Nephron (organoid): Measurements from ENCODE around the gene CARD18.
"Not testable (repeated sequence)": the region's sequence is repeated elsewhere in the genome, so short reads cannot be mapped to it uniquely, and the experiment has no call there.

Experiments used
- H3K27ac Mint-ChIP-seq, 3 experiments: 2 replicates each; pipeline ENCODE4 v1.8.0; 2020; ENCODE audit warnings: mixed read lengths in 3 of 3, mild to moderate bottlenecking in 2 of 3, moderate library complexity in 1 of 3
- H3K27me3 Mint-ChIP-seq: 2 replicates; pipeline ENCODE4 v1.8.0; 2021; ENCODE audit warnings: low read depth, mild to moderate bottlenecking, moderate library complexity, mixed read lengths
- H3K36me3 Mint-ChIP-seq: 2 replicates; pipeline ENCODE4 v1.8.0; 2020; ENCODE audit warnings: low read depth, mixed read lengths
- H3K4me1 Mint-ChIP-seq: 2 replicates; pipeline ENCODE4 v1.8.0; 2020; ENCODE audit warnings: mixed read lengths
- H3K4me3 Mint-ChIP-seq, 3 experiments: 2 replicates each; pipeline ENCODE4 v1.8.0; 2020; ENCODE audit warnings: mild to moderate bottlenecking in 3 of 3, mixed read lengths in 3 of 3, moderate library complexity in 2 of 3
- H3K9me3 Mint-ChIP-seq: 2 replicates; pipeline ENCODE4 v1.8.0; 2020; ENCODE audit warnings: mixed read lengths
- CTCF ChIP-seq, 3 experiments: fragments of 200-600 bp; sonication (generic); IDR thresholded peaks; one replicate each; pipeline ENCODE4 v1.5.0; 2021; ENCODE audit warnings: antibody characterized with exemption in 3 of 3; ENCODE audit not compliant: unreplicated experiment in 3 of 3

Gene CARD18

GRCh38 chr11:105103336-105103735, 36.2 kb downstream of the CARD18 start:
- no peak for TF ChIP-seq CTCF (IDR thresholded peaks at IDR 0.05; ENCODE audit: unreplicated experiment in 3 of 3)
- H3K27ac Mint-ChIP-seq: no peak overlapping the region
- no peaks in the 10 kb centered on the region for H3K4me1 Mint-ChIP-seq
- H3K9me3 Mint-ChIP-seq: peaks cover 2% of the 10 kb centered on the region
- no peaks in the 10 kb centered on the region for H3K36me3 Mint-ChIP-seq
- no peaks in the 10 kb centered on the region for H3K27me3 Mint-ChIP-seq
- H3K4me3 Mint-ChIP-seq: no peak overlapping the region

GRCh38 chr11:105102079-105102581, 37.4 kb downstream of the CARD18 start:
- H3K27ac Mint-ChIP-seq, H3K4me1 Mint-ChIP-seq, H3K9me3 Mint-ChIP-seq, H3K27me3 Mint-ChIP-seq, H3K36me3 Mint-ChIP-seq, H3K4me3 Mint-ChIP-seq: not testable (repeated sequence)

GRCh38 chr11:105100981-105101630, 38.5 kb downstream of the CARD18 start:
- no peaks in the 10 kb centered on the region for H3K36me3 Mint-ChIP-seq
- H3K27ac Mint-ChIP-seq: no peak overlapping the region
- no peak overlapping the region for H3K4me3 Mint-ChIP-seq
- peaks cover 2% of the 10 kb centered on the region for H3K9me3 Mint-ChIP-seq
- no peaks in the 10 kb centered on the region for H3K27me3 Mint-ChIP-seq
- H3K4me1 Mint-ChIP-seq: no peaks in the 10 kb centered on the region
- TF ChIP-seq CTCF (IDR thresholded peaks at IDR 0.05; ENCODE audit: unreplicated experiment in 3 of 3): no peak

DNA sequence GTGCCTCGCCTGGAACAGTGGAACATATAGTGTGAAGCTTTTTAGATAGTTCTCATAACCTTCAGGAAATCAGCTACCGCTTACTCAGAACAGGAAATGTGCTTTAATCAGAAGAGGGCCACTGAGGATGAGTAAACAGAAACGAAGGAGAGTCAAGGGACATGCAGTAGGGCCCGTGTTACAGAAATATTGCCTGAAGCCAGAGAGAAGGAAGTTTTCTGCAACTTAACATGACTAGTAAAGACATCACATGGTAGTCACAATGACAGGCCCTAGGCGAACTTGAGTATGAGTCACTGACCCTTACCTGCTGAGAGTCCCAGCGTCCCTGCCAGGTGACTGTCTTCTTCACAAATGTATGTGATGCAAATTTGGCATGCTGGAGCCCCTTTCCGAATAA, 39.4 kb downstream of the CARD18 start:
- Mint-ChIP-seq H3K36me3 (no peaks in the 10 kb centered on the region), H3K4me1 (no peaks in the 10 kb centered on the region), H3K27me3 (no peaks in the 10 kb centered on the region), H3K27ac (no peak overlapping the region), H3K9me3 (peaks cover under 1% of the 10 kb centered on the region), H3K4me3 (no peak overlapping the region)
- no peak for TF ChIP-seq CTCF (IDR thresholded peaks at IDR 0.05; ENCODE audit: unreplicated experiment in 3 of 3)

GRCh38 chr11:105099594-105099993, 40.0 kb downstream of the CARD18 start:
- not testable (repeated sequence) for H3K27me3 Mint-ChIP-seq, H3K27ac Mint-ChIP-seq, H3K4me1 Mint-ChIP-seq, H3K36me3 Mint-ChIP-seq, H3K4me3 Mint-ChIP-seq, H3K9me3 Mint-ChIP-seq

- no peaks in the 10 kb centered on the region for H3K9me3 Mint-ChIP-seq
- H3K36me3 Mint-ChIP-seq: no peaks in the 10 kb centered on the region
- no peak overlapping the region for H3K4me3 Mint-ChIP-seq
- H3K27me3 Mint-ChIP-seq: no peaks in the 10 kb centered on the region
- TF ChIP-seq CTCF (IDR thresholded peaks at IDR 0.05; ENCODE audit: unreplicated experiment in 3 of 3): no peak
- H3K27ac Mint-ChIP-seq: no peak overlapping the region
- H3K4me1 Mint-ChIP-seq: no peaks in the 10 kb centered on the region
These were observed 47.0 kb downstream of the CARD18 start for GRCh38 chr11:105092256-105093239.
